Measurements from ENCODE around the gene S100A6. TPM values are rescaled to one million over a fixed set of nuclear protein-coding genes. Genes with fewer than 3 reads are reported as not detected.

S100A6 gene
- total RNA-seq, 1 experiment from 2014 or later, result 2,572 TPM

GRCh38 chr1:153566414-153567371 is 30.9 kb upstream of the S100A6 start:
- H3K9me3 ChIP-seq (ENCODE audit: low read length), result no peaks in the 10 kb centered on the region
- peaks cover 60% of the 10 kb centered on the region for H3K4me1 ChIP-seq (ENCODE audit: insufficient read depth, low read length)
- H3K4me2 ChIP-seq (ENCODE audit: low read length), result peak overlapping the region; percentile 73
- no peaks in the 10 kb centered on the region for H3K9me2 ChIP-seq (replicated peaks; ENCODE audit: low read length)
- H3K9ac ChIP-seq (ENCODE audit: low read length), result peak overlapping the region; percentile 94
- H3F3A ChIP-seq (ENCODE audit: low read length, unreplicated experiment), result peaks cover 8% of the 10 kb centered on the region
- TF ChIP-seq EZH2 (IDR thresholded peaks at IDR 0.05; ENCODE audit: low read length, unreplicated experiment), result no peak
- ChIA-PET CTCF (interaction anchor here (0.5 to 2.1 kb wide), 7 partner anchors 22 to 120 kb away, joined by 3 to 25 read pairs (median 4); partner anchors contain the start of genes CHTOP, S100A13 and S100A6), POLR2A (ENCODE audit: unreplicated experiment) (interaction anchor here (0.6 to 2.1 kb wide), 19 partner anchors 9 to 345 kb away, joined by 3 to 35 read pairs (median 7); partner anchors contain the start of genes S100A13, S100A16, S100A4 and S100A5)
- H2AFZ ChIP-seq (ENCODE audit: low read length), result no peak overlapping the region
- no peaks in the 10 kb centered on the region for H4K20me1 ChIP-seq (ENCODE audit: low read length)
- peaks cover 38% of the 10 kb centered on the region for H3K79me2 ChIP-seq (ENCODE audit: low read length)
- H3K27ac ChIP-seq (ENCODE audit: low read length), result peak overlapping the region; percentile 100
- peak; percentile 66 for ATAC-seq
- H3K36me3 ChIP-seq (ENCODE audit: low read depth, low read length), result no peaks in the 10 kb centered on the region
- intact Hi-C loops (cut with micrococcal nuclease), result loop anchor here (1.0 kb wide), 2 partner anchors 21 to 43 kb away; partner anchors contain the start of gene S100A4
- H3K4me3 ChIP-seq (ENCODE audit: low read length), result peak overlapping the region; percentile 42
- no peaks in the 10 kb centered on the region for H3K27me3 ChIP-seq (ENCODE audit: low read length)
- peak; percentile 99 for DNase-seq
- BruUV-seq (replicated peaks), result TSS peak; percentile 73

- Histone ChIP-seq H3K4me2 (ENCODE audit: low read length) (peak within 1 kb of the TSS; percentile 84), H2AFZ (ENCODE audit: low read length) (0 out of 2 replicates have a peak within 1 kb of the TSS, but pooled peaks have one; percentile 10), H4K20me1 (ENCODE audit: low read length) (no peaks in the 10 kb centered on the region), H3K36me3 (ENCODE audit: low read depth, low read length) (no peaks in the 10 kb centered on the region), H3K9me2 (replicated peaks; ENCODE audit: low read length) (no peaks in the 10 kb centered on the region), H3K9ac (ENCODE audit: low read length) (peak within 1 kb of the TSS; percentile 94), H3K4me1 (ENCODE audit: insufficient read depth, low read length) (peaks cover 63% of the 10 kb centered on the region), H3K79me2 (ENCODE audit: low read length) (peaks cover 38% of the 10 kb centered on the region), H3K27me3 (ENCODE audit: low read length) (no peaks in the 10 kb centered on the region), H3K27ac (ENCODE audit: low read length) (peak within 1 kb of the TSS; percentile 100), H3F3A (ENCODE audit: low read length, unreplicated experiment) (peaks cover 8% of the 10 kb centered on the region), H3K4me3 (ENCODE audit: low read length) (peak within 1 kb of the TSS; percentile 54), H3K9me3 (ENCODE audit: low read length) (no peaks in the 10 kb centered on the region)
- peak; percentile 98 for DNase-seq
- TF ChIP-seq EZH2 (IDR thresholded peaks at IDR 0.05; ENCODE audit: low read length, unreplicated experiment), result no peak
- CTCF ChIA-PET, result interaction anchor here (0.8 to 2.1 kb wide), 6 partner anchors 21 to 68 kb away, joined by 3 to 25 read pairs (median 5); partner anchors contain the start of genes CHTOP, S100A13 and S100A6
- POLR2A ChIA-PET (ENCODE audit: unreplicated experiment), result interaction anchor here (0.6 to 2.1 kb wide), 16 partner anchors 8 to 515 kb away, joined by 3 to 35 read pairs (median 8); partner anchors contain the start of genes S100A13, S100A16, S100A4 and S100A5
- intact Hi-C loops (cut with micrococcal nuclease), result loop anchor here (1.0 kb wide), 2 partner anchors 20 to 44 kb away; partner anchors contain the start of gene S100A4
- ATAC-seq, result peak; percentile 49
- no TSS peak for BruUV-seq (replicated peaks)
These were observed 30.0 kb upstream of the S100A6 start, which contains the start of gene S100A2 for GRCh38 chr1:153565529-153566374. Gene S100A2 (minus strand): TSS chr1:153565844. CDS start chr1:153563877, 1,967 bp downstream.

GRCh38 chr1:153563991-153564390 is 28.2 kb upstream of the S100A6 start:
- Histone ChIP-seq H3K9me3 (ENCODE audit: low read length) (no peaks in the 10 kb centered on the region), H3K36me3 (ENCODE audit: low read depth, low read length) (no peaks in the 10 kb centered on the region), H3K9ac (ENCODE audit: low read length) (peak overlapping the region; percentile 94), H3K9me2 (replicated peaks; ENCODE audit: low read length) (no peaks in the 10 kb centered on the region), H3K79me2 (ENCODE audit: low read length) (peaks cover 38% of the 10 kb centered on the region), H2AFZ (ENCODE audit: low read length) (no peak overlapping the region), H4K20me1 (ENCODE audit: low read length) (no peaks in the 10 kb centered on the region), H3K27me3 (ENCODE audit: low read length) (no peaks in the 10 kb centered on the region), H3K4me3 (ENCODE audit: low read length) (peak overlapping the region; percentile 12; the same call in 1 of the 2 replicates), H3K4me2 (ENCODE audit: low read length) (peak overlapping the region; percentile 84), H3F3A (ENCODE audit: low read length, unreplicated experiment) (peaks cover 8% of the 10 kb centered on the region), H3K4me1 (ENCODE audit: insufficient read depth, low read length) (peaks cover 58% of the 10 kb centered on the region), H3K27ac (ENCODE audit: low read length) (peak overlapping the region; percentile 100)
- ChIA-PET CTCF (interaction anchor here (1.4 kb wide), 1 partner anchor 30 kb away, joined by 3 read pairs; no protein-coding TSS in a partner anchor), POLR2A (ENCODE audit: unreplicated experiment) (interaction anchor here (1.6 kb wide), 1 partner anchor 29 kb away, joined by 3 read pairs; the partner anchor contains the start of gene S100A6)
- intact Hi-C loops (cut with micrococcal nuclease), result no loop called here
- ATAC-seq (no peak), DNase-seq (no peak)
- BruUV-seq (replicated peaks), result no TSS peak
- TF ChIP-seq, protein P1, sequence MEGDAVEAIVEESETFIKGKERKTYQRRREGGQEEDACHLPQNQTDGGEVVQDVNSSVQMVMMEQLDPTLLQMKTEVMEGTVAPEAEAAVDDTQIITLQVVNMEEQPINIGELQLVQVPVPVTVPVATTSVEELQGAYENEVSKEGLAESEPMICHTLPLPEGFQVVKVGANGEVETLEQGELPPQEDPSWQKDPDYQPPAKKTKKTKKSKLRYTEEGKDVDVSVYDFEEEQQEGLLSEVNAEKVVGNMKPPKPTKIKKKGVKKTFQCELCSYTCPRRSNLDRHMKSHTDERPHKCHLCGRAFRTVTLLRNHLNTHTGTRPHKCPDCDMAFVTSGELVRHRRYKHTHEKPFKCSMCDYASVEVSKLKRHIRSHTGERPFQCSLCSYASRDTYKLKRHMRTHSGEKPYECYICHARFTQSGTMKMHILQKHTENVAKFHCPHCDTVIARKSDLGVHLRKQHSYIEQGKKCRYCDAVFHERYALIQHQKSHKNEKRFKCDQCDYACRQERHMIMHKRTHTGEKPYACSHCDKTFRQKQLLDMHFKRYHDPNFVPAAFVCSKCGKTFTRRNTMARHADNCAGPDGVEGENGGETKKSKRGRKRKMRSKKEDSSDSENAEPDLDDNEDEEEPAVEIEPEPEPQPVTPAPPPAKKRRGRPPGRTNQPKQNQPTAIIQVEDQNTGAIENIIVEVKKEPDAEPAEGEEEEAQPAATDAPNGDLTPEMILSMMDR (conservative IDR thresholded peaks at IDR 0.05; ENCODE audit: low read depth, low read length), result no peak
- no peak for TF ChIP-seq EZH2 (IDR thresholded peaks at IDR 0.05; ENCODE audit: low read length, unreplicated experiment)
